C4-2B (cell line): ENCODE data around the gene ARHGEF16.

Experiments
- ZFX ChIP-seq: fragments of 450-650 bp; IDR thresholded peaks from 2 replicates; pipeline ENCODE4 v1.6.1; 2017
- TF ChIP-seq, protein P1 (sequence below): fragments of 450-650 bp; conservative IDR thresholded peaks from 2 replicates; pipeline ENCODE4 v1.5.1; 2017; ENCODE audit warnings: mild to moderate bottlenecking

DNA sequence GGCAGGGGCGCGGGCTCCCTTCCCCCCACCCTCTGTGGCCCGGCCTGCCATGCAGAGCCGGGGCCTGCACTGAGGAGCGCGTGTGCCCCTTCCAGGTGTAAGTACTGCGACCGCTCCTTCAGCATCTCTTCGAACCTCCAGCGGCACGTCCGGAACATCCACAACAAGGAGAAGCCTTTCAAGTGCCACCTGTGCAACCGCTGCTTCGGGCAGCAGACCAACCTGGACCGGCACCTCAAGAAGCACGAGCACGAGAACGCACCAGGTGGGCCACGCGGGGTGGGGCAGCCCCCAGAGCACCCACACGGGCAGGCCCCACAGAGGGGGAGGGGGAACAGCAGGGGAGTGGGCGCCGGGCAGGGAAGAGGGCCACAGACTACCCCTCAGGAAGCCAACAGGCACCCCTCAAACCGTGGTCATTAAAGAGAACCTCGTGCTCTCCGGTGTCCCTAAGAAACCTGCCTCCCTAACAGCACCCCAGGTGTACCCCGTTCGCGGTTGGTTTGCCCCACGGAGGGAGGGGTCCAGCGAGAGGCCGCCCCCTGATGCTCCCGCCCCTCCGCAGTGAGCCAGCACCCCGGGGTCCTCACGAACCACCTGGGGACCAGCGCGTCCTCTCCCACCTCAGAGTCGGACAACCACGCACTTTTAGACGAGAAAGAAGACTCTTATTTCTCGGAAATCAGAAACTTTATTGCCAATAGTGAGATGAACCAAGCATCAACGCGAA is 28.8 kb upstream of the ARHGEF16 start:
- TF ChIP-seq, protein P1, sequence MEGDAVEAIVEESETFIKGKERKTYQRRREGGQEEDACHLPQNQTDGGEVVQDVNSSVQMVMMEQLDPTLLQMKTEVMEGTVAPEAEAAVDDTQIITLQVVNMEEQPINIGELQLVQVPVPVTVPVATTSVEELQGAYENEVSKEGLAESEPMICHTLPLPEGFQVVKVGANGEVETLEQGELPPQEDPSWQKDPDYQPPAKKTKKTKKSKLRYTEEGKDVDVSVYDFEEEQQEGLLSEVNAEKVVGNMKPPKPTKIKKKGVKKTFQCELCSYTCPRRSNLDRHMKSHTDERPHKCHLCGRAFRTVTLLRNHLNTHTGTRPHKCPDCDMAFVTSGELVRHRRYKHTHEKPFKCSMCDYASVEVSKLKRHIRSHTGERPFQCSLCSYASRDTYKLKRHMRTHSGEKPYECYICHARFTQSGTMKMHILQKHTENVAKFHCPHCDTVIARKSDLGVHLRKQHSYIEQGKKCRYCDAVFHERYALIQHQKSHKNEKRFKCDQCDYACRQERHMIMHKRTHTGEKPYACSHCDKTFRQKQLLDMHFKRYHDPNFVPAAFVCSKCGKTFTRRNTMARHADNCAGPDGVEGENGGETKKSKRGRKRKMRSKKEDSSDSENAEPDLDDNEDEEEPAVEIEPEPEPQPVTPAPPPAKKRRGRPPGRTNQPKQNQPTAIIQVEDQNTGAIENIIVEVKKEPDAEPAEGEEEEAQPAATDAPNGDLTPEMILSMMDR, result no peak
- no peak for TF ChIP-seq ZFX
